Measurements from ENCODE around the gene C3AR1. TPM values are rescaled to one million over a fixed set of nuclear protein-coding genes. Genes with fewer than 3 reads are reported as not detected.

The C3AR1 gene
- total and polyA plus RNA-seq, 2 of the 13 experiments (the other 11 are each of a cell fraction or from before 2014, with no cell fraction given), result not detected

- no peak for TF ChIP-seq KDM5B (CRISPR knock-in tag; IDR thresholded peaks at IDR 0.05; ENCODE audit: borderline replicate concordance)
- TF ChIP-seq RERE (CRISPR knock-in tag; IDR thresholded peaks at IDR 0.05; ENCODE audit: low read depth), result no peak
- TF ChIP-seq GPN1 (CRISPR knock-in tag; IDR thresholded peaks at IDR 0.05; ENCODE audit: borderline replicate concordance), result no peak
- peak; percentile 18; the same call in 1 of the 2 replicates for TF ChIP-seq TFE3 (CRISPR knock-in tag; IDR thresholded peaks at IDR 0.05)
- TF ChIP-seq ZNF614 (CRISPR knock-in tag; IDR thresholded peaks at IDR 0.05; ENCODE audit: borderline replicate concordance), result no peak
- no peak for TF ChIP-seq ZNF10 (CRISPR knock-in tag; IDR thresholded peaks at IDR 0.05; ENCODE audit: borderline replicate concordance, low read depth)
- no peak for TF ChIP-seq ATF3 (CRISPR knock-in tag; IDR thresholded peaks at IDR 0.05)
- no peak for TF ChIP-seq IRF9 (CRISPR knock-in tag; IDR thresholded peaks at IDR 0.05; ENCODE audit: borderline replicate concordance)
- TF ChIP-seq MXD3 (CRISPR knock-in tag; IDR thresholded peaks at IDR 0.05), result no peak
- TF ChIP-seq JUND (CRISPR knock-in tag; IDR thresholded peaks at IDR 0.05), result no peak
- no peak for TF ChIP-seq HHEX (CRISPR knock-in tag; IDR thresholded peaks at IDR 0.05)
- TF ChIP-seq PRDM4 (CRISPR knock-in tag; IDR thresholded peaks at IDR 0.05; ENCODE audit: borderline replicate concordance), result no peak
- no peak for TF ChIP-seq DZIP1 (CRISPR knock-in tag; IDR thresholded peaks at IDR 0.05)
Measured at GRCh38 chr12:8026291-8026900, 39.8 kb downstream of the C3AR1 start (continued).

All from HepG2 (cell line).